GM18499 (cell line): ENCODE results near the gene ECEL1.

Source experiments
- ATAC-seq: cut with Tn5 transposase; IDR thresholded peaks from one replicate; pipeline ENCODE4 v1.9.1; 2021; ENCODE audit warnings: moderate number of reproducible peaks; ENCODE audit not compliant: insufficient read depth, unreplicated experiment

ECEL1 gene

GRCh38 chr2:232502511-232502910, 14.9 kb upstream of the ECEL1 start:
- ATAC-seq, result no peak

DNA sequence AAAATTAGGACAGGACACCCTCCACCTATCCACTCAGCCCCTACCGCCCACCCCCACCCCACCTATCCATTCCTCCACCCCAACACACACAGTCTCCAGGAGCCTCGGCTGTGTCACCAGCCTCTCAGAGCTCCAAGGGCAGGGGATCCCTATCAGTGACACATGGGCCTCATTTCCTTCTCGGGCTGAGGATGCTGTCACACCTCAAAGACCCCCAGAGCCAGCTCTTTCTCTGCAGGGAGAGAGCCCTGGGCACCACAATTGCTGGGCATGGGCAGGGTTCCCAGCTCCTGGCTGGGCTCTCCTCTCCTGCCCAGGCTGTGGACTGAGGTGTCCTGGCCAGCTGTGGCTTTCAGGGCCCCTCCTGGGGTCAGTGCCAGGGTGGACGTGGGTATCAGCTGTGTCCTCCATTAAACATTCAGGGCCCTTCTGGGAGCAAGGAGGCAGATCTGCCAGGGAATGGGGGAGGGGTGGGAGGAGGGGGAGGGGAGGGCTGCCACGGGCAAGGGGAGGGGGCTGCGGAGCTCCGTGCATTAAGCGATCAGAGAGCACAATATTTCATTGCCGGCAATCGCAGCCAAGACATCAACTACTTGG, 14.3 kb upstream of the ECEL1 start:
- ATAC-seq, result no peak

GRCh38 chr2:232501331-232501771, 13.7 kb upstream of the ECEL1 start:
- ATAC-seq, result no peak

DNA sequence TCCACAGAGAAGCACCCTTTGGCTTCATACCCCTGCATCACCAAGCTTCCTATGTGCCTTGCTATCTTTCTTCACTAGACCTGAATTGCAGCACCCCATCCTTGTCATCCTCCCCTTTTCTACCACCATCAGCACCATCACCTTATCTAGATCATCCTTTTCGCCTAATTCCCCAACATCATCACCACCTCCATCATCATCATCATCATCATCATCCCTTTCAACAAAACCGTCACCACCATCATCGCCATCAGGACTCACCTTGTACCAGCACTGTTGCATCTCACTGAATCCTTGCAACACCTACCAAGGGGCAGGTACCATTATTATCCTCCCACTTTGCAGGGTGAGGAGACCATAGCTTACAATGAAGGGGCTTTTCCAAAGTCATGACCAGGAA, 10.8 kb upstream of the ECEL1 start:
- ATAC-seq, result no peak

GRCh38 chr2:232497348-232497747, 9.7 kb upstream of the ECEL1 start:
- no peak for ATAC-seq

DNA sequence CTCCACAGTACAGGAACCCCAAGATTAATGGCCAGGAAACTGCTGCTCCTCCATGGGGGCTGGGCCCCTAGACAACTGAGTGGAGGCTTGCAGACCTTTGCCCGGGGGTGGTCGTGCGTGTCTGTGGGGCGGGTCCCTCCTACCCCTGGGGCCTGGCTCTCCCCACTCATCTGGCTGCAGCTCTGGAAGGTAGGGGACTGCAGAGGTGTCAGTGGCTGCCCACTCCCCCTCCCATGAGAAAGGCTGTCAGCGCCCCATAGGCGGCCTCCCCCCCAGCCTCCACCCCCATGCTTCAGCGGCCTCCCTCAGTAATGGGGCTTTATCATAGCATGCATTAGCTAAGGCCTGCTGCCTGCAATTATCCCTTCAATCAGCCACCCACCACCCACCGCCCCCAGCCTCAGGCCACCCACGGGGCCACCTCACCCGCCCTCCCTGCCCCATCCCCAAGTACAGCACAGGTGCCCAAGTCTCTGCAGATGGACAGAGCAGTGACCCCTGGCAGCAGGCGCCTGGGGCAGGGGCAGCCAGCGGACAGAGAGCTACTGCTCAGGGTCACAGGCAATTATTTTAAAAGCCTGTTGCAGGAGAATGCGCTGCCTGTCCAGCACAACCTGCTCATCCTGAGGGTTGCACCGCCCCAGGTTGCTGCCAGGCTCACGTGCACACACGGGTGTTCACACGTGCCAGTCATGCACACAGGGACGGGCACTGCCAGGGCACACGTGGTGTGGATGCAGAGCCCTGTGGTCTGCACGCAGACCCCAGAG, 9.1 kb upstream of the ECEL1 start:
- ATAC-seq, result no peak

GRCh38 chr2:232495292-232495691, 7.7 kb upstream of the ECEL1 start:
- no peak for ATAC-seq

GRCh38 chr2:232494542-232494941, 6.9 kb upstream of the ECEL1 start:
- no peak for ATAC-seq

- no peak for ATAC-seq
Observed at GRCh38 chr2:232493701-232494474, 6.3 kb upstream of the ECEL1 start.

GRCh38 chr2:232492963-232493700, 5.5 kb upstream of the ECEL1 start:
- ATAC-seq, result no peak

DNA sequence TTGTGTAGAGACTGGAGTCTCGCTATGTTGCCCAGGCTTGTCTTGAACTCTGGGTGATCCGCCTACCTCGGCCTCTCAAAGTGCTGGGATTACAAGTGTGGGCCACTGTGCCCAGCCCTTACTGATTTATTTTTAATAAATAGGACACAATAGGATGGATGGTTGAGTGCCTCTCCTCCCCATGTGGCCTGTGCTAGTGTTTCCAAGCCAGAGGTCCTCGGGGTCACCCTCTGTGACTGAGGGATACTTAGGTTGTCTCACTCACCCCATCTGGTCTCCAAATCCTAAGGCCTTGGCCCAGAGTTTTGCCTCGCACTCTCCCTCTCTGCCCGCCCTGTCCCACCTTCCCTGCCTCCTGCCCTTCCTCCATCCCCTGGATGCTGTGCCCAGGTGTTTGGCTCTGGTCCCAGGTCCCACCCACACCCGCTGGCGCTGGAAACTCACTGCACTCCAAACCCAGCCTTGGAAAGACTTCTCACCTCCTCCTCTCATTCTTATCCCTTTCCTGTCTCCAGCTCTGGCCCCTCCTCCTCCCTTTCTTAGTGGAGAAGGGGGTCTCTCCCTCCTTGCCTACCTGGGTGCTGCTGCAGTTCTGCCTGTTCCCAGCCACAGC, 4.7 kb upstream of the ECEL1 start:
- no peak for ATAC-seq

DNA sequence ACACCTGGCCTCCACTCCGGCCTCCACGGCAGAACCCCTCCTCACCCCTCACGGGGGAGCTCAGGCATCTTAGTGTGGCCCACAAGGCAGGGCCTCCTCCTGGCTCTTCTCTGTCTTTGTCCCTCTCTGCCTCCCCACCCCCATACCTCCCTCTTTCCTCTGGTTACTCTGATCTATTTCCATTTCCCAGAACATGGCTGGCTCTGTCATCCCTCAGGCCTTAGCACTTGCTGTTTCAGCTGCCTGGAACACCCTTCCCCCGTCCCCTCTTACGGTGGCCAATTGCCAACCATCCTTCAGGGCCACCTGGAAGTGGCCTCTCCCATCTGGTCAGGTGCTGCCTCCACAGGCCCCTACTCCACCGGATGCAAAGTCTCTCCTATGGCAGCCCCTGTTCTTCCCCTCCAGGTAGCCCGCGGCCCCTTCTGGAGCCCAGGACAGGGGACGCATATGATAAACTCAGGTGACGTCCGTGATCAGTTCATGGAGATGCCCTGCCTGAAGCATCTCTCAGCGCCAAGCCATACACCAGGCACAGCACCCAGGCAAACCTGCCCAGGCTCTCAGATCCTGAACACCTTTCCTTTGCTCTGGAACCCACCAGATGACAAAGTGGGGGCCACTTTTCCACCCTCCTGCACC, 3.6 kb upstream of the ECEL1 start:
- ATAC-seq, result no peak

GRCh38 chr2:232490221-232491138, 2.8 kb upstream of the ECEL1 start:
- no peak for ATAC-seq

DNA sequence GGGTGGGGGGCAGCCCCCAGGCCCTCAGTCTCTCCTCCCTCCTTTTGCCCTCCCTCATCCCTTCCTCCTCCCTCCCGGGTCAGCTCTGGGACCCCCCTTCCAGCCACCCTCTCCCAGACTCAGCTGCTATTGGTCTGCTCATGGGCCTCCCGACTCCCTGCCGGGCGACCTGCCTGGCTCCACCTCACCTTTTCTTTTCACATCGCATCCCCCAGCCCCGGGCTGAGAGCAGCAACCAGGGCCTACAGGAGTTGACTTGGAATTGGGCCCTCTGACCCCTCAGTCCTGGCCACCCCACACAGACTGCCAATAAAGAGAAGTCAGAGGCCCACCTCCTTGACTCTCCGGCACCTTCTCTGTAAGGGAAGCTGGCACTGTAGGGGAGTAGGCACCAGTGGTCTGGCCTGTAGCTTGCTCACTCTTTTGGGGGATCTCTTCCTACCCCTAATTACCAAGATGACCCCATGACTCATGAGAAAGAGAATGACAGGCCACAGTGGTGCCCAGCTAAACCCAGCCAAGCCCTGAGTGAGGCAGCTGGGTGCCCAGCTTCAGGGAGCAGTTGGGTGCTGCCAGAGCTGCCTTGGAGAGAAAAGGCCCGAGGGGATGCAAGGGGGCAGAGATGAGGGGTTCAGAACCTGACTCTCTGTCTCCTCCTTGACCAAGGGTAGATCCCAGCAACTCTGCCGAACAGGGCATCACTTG, 2.0 kb upstream of the ECEL1 start:
- ATAC-seq, result no peak

DNA sequence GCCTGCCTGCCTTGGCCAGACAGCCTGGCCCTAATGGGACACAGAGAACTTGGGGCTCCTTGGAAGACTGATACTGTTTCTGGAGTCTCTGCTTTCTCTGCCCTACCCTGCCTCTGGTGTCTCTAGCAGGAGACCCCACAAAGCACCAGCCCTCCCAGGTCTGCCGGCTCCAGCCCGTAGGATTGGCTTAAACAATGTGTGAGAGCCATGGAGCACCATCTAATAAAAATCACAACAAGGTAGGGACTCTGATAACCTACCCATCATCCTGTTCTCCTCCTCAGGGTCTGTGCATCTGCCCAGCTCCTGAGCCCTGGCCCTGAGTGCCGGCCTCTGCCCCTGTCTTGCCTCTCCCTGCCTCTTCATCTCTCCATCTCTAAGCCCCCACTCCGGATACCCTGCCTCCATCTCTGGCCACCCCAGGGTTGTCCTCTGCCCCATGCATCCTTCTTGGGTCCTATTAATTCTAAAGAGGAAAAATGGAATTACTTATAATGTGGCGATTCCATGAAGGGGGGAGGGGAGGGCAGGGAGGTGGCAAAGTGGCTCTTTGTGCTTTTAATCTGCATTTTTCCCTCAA, 1.2 kb upstream of the ECEL1 start:
- ATAC-seq, result no peak

GRCh38 chr2:232488097-232488711, 570 bp upstream of the ECEL1 start:
- ATAC-seq, result no peak
